Measurements from ENCODE around the gene PROK2. TPM values are rescaled to one million over a fixed set of nuclear protein-coding genes. Genes with fewer than 3 reads are reported as not detected.
A peak's percentile ranks its signal among the peaks of the same experiment; 100 is the strongest.

The PROK2 gene
- total RNA-seq = not detected in 2 replicates
- long read RNA-seq = 0 reads

- Mint-ChIP-seq H3K27ac (ENCODE audit: unreplicated experiment) (no peak within 1 kb of the TSS), H3K4me1 (ENCODE audit: unreplicated experiment) (peaks cover 11% of the 10 kb centered on the region), H3K36me3 (ENCODE audit: unreplicated experiment) (peaks cover 2% of the 10 kb centered on the region), H3K4me3 (ENCODE audit: unreplicated experiment) (peak within 1 kb of the TSS; percentile 66), H3K9me3 (ENCODE audit: unreplicated experiment) (no peaks in the 10 kb centered on the region), H3K27me3 (ENCODE audit: unreplicated experiment) (peaks cover 75% of the 10 kb centered on the region)
- no peak for DNase-seq (ENCODE audit: extremely low spot score, unreplicated experiment)
- no peak for TF ChIP-seq CTCF (IDR thresholded peaks at IDR 0.05)
These were observed at the start of gene PROK2 for GRCh38 chr3:71784914-71785531. PROK2 (minus strand) TSS chr3:71785148; CDS start chr3:71785052, 96 bp downstream.

- no peaks in the 10 kb centered on the region for H3K9me3 Mint-ChIP-seq (ENCODE audit: unreplicated experiment)
- DNase-seq (ENCODE audit: extremely low spot score, unreplicated experiment) = no peak
- TF ChIP-seq CTCF (IDR thresholded peaks at IDR 0.05) = no peak
- no peak overlapping the region for H3K27ac Mint-ChIP-seq (ENCODE audit: unreplicated experiment)
- no peak overlapping the region for H3K4me3 Mint-ChIP-seq (ENCODE audit: unreplicated experiment)
- H3K36me3 Mint-ChIP-seq (ENCODE audit: unreplicated experiment) = no peaks in the 10 kb centered on the region
- H3K4me1 Mint-ChIP-seq (ENCODE audit: unreplicated experiment) = no peaks in the 10 kb centered on the region
- peaks cover 65% of the 10 kb centered on the region for H3K27me3 Mint-ChIP-seq (ENCODE audit: unreplicated experiment)
These were observed 46.7 kb upstream of the PROK2 start for GRCh38 chr3:71831599-71831998.

GRCh38 chr3:71825551-71826283, 40.8 kb upstream of the PROK2 start:
- DNase-seq (ENCODE audit: extremely low spot score, unreplicated experiment) = no peak
- H3K27me3 Mint-ChIP-seq (ENCODE audit: unreplicated experiment) = peaks cover 57% of the 10 kb centered on the region
- H3K4me1 Mint-ChIP-seq (ENCODE audit: unreplicated experiment) = no peaks in the 10 kb centered on the region
- no peak overlapping the region for H3K27ac Mint-ChIP-seq (ENCODE audit: unreplicated experiment)
- no peaks in the 10 kb centered on the region for H3K36me3 Mint-ChIP-seq (ENCODE audit: unreplicated experiment)
- no peak for TF ChIP-seq CTCF (IDR thresholded peaks at IDR 0.05)
- no peaks in the 10 kb centered on the region for H3K9me3 Mint-ChIP-seq (ENCODE audit: unreplicated experiment)
- no peak overlapping the region for H3K4me3 Mint-ChIP-seq (ENCODE audit: unreplicated experiment)

GRCh38 chr3:71821116-71821515, 36.2 kb upstream of the PROK2 start:
- Mint-ChIP-seq H3K4me3 (ENCODE audit: unreplicated experiment) (no peak overlapping the region), H3K27ac (ENCODE audit: unreplicated experiment) (no peak overlapping the region), H3K36me3 (ENCODE audit: unreplicated experiment) (no peaks in the 10 kb centered on the region), H3K4me1 (ENCODE audit: unreplicated experiment) (no peaks in the 10 kb centered on the region), H3K9me3 (ENCODE audit: unreplicated experiment) (no peaks in the 10 kb centered on the region), H3K27me3 (ENCODE audit: unreplicated experiment) (peaks cover 44% of the 10 kb centered on the region)
- TF ChIP-seq CTCF (IDR thresholded peaks at IDR 0.05) = no peak
- DNase-seq (ENCODE audit: extremely low spot score, unreplicated experiment) = no peak

- Mint-ChIP-seq H3K4me1 (ENCODE audit: unreplicated experiment) (no peaks in the 10 kb centered on the region), H3K9me3 (ENCODE audit: unreplicated experiment) (no peaks in the 10 kb centered on the region), H3K27me3 (ENCODE audit: unreplicated experiment) (peaks cover 61% of the 10 kb centered on the region), H3K4me3 (ENCODE audit: unreplicated experiment) (no peak overlapping the region), H3K27ac (ENCODE audit: unreplicated experiment) (no peak overlapping the region), H3K36me3 (ENCODE audit: unreplicated experiment) (no peaks in the 10 kb centered on the region)
- DNase-seq (ENCODE audit: extremely low spot score, unreplicated experiment) = no peak
- no peak for TF ChIP-seq CTCF (IDR thresholded peaks at IDR 0.05)
These were observed 32.3 kb upstream of the PROK2 start for GRCh38 chr3:71817262-71817661.

All from osteocyte (in vitro differentiated cells).